Measurements from ENCODE around the gene ZNF8. TPM values are rescaled to one million over a fixed set of nuclear protein-coding genes. Genes with fewer than 3 reads are reported as not detected.

The ZNF8 gene
- total RNA-seq, 4 donors from 2014 or later, result 5.6 to 11.6 (median 9.5) TPM

DNA sequence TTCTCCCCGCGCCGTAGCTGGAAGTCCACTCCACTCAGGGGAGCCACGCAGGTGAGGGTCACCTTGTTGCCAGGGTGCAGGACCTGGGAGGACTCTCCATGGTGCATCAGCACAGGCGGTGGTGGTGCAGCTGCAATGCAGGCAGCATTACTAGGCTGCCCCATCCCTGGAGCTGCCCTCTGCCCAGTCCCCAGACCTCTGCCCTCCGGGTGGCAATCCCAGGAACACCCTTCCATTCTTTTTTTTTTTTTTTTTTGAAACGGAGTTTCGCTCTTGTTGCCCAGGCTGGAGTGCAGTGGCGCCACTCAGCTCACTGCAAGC, 72.8 kb downstream of the ZNF8 start:
- ATAC-seq, result no peak
- 100% methylated on average over 1 of the region's 9 CpGs for WGBS, 2 donors (ENCODE audit: low coverage in 1 of 2)
- no peak for TF ChIP-seq POLR2A (IDR thresholded peaks at IDR 0.05)
- TF ChIP-seq, protein P1, sequence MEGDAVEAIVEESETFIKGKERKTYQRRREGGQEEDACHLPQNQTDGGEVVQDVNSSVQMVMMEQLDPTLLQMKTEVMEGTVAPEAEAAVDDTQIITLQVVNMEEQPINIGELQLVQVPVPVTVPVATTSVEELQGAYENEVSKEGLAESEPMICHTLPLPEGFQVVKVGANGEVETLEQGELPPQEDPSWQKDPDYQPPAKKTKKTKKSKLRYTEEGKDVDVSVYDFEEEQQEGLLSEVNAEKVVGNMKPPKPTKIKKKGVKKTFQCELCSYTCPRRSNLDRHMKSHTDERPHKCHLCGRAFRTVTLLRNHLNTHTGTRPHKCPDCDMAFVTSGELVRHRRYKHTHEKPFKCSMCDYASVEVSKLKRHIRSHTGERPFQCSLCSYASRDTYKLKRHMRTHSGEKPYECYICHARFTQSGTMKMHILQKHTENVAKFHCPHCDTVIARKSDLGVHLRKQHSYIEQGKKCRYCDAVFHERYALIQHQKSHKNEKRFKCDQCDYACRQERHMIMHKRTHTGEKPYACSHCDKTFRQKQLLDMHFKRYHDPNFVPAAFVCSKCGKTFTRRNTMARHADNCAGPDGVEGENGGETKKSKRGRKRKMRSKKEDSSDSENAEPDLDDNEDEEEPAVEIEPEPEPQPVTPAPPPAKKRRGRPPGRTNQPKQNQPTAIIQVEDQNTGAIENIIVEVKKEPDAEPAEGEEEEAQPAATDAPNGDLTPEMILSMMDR (IDR thresholded peaks at IDR 0.05), result no peak
- TF ChIP-seq POLR2AphosphoS5 (IDR thresholded peaks at IDR 0.05), result no peak
- TF ChIP-seq EP300 (IDR thresholded peaks at IDR 0.05), result no peak
- peaks cover 98% of the 10 kb centered on the region for H3K27me3 ChIP-seq
- no peak overlapping the region for H3K4me3 ChIP-seq
- no peak overlapping the region for H3K27ac ChIP-seq
- H3K4me1 ChIP-seq, result peaks cover 0 to 38% (median 2%) of the 10 kb centered on the region in 3 donors
- H3K36me3 ChIP-seq, result peaks cover 0 to 16% of the 10 kb centered on the region in 2 donors
- peaks cover 0 to 9% (median 0%) of the 10 kb centered on the region in 3 donors for H3K9me3 ChIP-seq

DNA sequence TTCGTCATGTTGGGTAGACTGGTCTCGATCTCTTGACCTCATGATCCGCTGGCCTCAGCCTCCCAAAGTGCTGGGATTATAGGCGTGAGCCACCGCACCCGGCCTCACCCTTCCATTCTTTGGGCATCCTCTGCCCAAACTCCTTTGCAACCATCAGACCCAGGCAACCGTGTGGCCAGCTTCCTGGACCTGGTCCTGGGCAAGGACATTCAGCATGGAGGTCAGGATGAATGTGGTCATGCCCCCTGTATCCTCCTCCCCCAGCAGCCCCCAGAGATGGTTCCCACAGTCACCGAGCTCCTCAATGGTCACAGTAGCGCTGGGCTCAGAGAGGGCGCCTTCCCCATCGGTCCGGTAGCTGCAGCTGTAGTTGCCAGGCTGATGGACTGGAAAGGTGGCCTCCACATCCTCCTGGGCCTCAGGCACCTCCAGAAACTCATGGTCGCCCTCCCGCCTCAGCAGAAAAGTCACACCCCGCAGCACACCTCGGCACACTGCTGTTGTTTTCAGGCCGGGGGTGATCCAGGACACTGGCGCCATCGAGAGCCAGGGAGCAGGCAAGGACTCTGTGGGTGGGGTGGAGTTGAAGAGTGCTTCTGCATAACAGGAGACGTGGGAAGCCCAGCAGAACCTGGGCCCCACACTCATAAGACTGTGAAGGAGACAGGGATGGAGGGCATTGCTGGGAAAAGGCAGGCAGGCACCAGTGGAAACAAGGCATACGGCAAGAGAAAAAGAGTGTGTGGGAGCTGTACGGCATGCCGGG, 73.4 kb downstream of the ZNF8 start:
- H3K4me3 ChIP-seq, result no peak overlapping the region
- H3K36me3 ChIP-seq, result peaks cover 0 to 16% of the 10 kb centered on the region in 2 donors
- H3K27me3 ChIP-seq, result peaks cover 98% of the 10 kb centered on the region
- H3K27ac ChIP-seq, result no peak overlapping the region
- 63 to 82% methylated on average over 5 to 11 of the region's 23 CpGs for WGBS, 2 donors (ENCODE audit: low coverage in 1 of 2)
- TF ChIP-seq, protein P1 (IDR thresholded peaks at IDR 0.05), result no peak
- TF ChIP-seq EP300 (IDR thresholded peaks at IDR 0.05), result no peak
- TF ChIP-seq POLR2A (IDR thresholded peaks at IDR 0.05), result no peak
- H3K9me3 ChIP-seq, result peaks cover 0 to 9% (median 0%) of the 10 kb centered on the region in 3 donors
- peaks cover 0 to 39% (median 5%) of the 10 kb centered on the region in 3 donors for H3K4me1 ChIP-seq
- ATAC-seq, result no peak

Small RNA genes lying within 50 kb of the gene (small RNA-seq; reads per million reads assigned to genes)
- gene MIR6806, result 0 to 0.36 (median 0) reads per million in 4 donors

Other genes with a start within 250 kb of the ZNF8 start
- gene ZSCAN1, start 244.9 kb upstream of the ZNF8 start, total RNA-seq, result not detected
- 1 to 10 TPM; 5.8 to 9.0 (median 7.5) TPM for gene ZNF135, start 219.7 kb upstream of the ZNF8 start, total RNA-seq
- gene ZSCAN18, start 180.7 kb upstream of the ZNF8 start, total RNA-seq, result 100 to 1,000 TPM in 3 of 4 donors, 10 to 100 TPM in 1; 82.4 to 144 (median 123) TPM
- gene ZNF329, start 128.2 kb upstream of the ZNF8 start, total RNA-seq, result 10 to 100 TPM in 2 of 4 donors, 1 to 10 TPM in 2; 8.4 to 14.8 (median 11.7) TPM
- gene ZNF274, start 95.9 kb upstream of the ZNF8 start, total RNA-seq, result 10 to 100 TPM; 17.0 to 23.5 (median 18.6) TPM
- gene ZNF544, start 50.0 kb upstream of the ZNF8 start, total RNA-seq, result 10 to 100 TPM; 25.4 to 54.6 (median 34.6) TPM
- 10 to 100 TPM; 31.7 to 67.2 (median 41.5) TPM for gene ERVK3-1, start 26.4 kb downstream of the ZNF8 start, total RNA-seq
- gene ZSCAN22, start 48.0 kb downstream of the ZNF8 start, total RNA-seq, result 1 to 10 TPM; 2.4 to 4.8 (median 2.9) TPM
- 10 to 100 TPM in 1 of 4 donors, 1 to 10 TPM in 3; 2.3 to 20.7 (median 7.5) TPM for gene A1BG, start 74.5 kb downstream of the ZNF8 start, total RNA-seq
- gene ZNF497, start 83.8 kb downstream of the ZNF8 start, total RNA-seq, result 1 to 10 TPM in 3 of 4 donors, under 1 TPM in 1; 0.77 to 2.2 (median 1.6) TPM
- gene ZNF837, start 102.1 kb downstream of the ZNF8 start, total RNA-seq, result 1 to 10 TPM in 3 of 4 donors, under 1 TPM in 1; 0.99 to 3.7 (median 2.4) TPM
- gene RPS5, start 108.3 kb downstream of the ZNF8 start, total RNA-seq, result 1,000 to 10,000 TPM in 3 of 4 donors, 100 to 1,000 TPM in 1; 841 to 2,040 (median 1,635) TPM
- 1 to 10 TPM in 1 of 4 donors, not detected in 3; 1.5 TPM for gene RNF225, start 116.7 kb downstream of the ZNF8 start, total RNA-seq
- gene ZNF584, start 129.7 kb downstream of the ZNF8 start, total RNA-seq, result 10 to 100 TPM; 10.9 to 17.6 (median 12.6) TPM
- 1 to 10 TPM; 4.1 to 8.6 (median 6.2) TPM for gene ZNF132, start 161.2 kb downstream of the ZNF8 start, total RNA-seq
- 10 to 100 TPM in 1 of 4 donors, 1 to 10 TPM in 3; 4.3 to 12.8 (median 8.6) TPM for gene ZNF324B, start 172.7 kb downstream of the ZNF8 start, total RNA-seq
- gene ZNF324, start 188.1 kb downstream of the ZNF8 start, total RNA-seq, result 10 to 100 TPM; 10.3 to 20.7 (median 18.1) TPM
- 10 to 100 TPM; 11.2 to 25.4 (median 17.5) TPM for gene ZNF446, start 197.4 kb downstream of the ZNF8 start, total RNA-seq
- gene SLC27A5, start 233.0 kb downstream of the ZNF8 start, total RNA-seq, result 1 to 10 TPM; 2.6 to 7.4 (median 5.5) TPM
- 10 to 100 TPM in 3 of 4 donors, 1 to 10 TPM in 1; 9.8 to 14.0 (median 13.4) TPM for gene ZBTB45, start 240.9 kb downstream of the ZNF8 start, total RNA-seq

Measured in gastroesophageal sphincter (tissue), 4 donors.